Stomach (tissue), 9 donors: Measurements from ENCODE around the gene TYRO3. TPM values are rescaled to one million over a fixed set of nuclear protein-coding genes. Genes with fewer than 3 reads are reported as not detected.
A peak's percentile ranks its signal among the peaks of the same experiment; 100 is the strongest.

Experiments
- DNase-seq, 2 donors: peaks; one replicate each; pipeline versions ENCODE4 v3.0.0 to v3.0.0-alpha.2; 2013 to 2019
- H3K27ac ChIP-seq, 5 donors: fragments of 200-600 bp in 4 of 5; sonication (generic) in 4 of 5; one replicate each; pipeline ENCODE4 v1.5.1; 2013 to 2019; ENCODE audit warnings: mild to moderate bottlenecking in 1 of 5, moderate library complexity in 1 of 5
- H3K27me3 ChIP-seq, 3 donors: fragments of 200-600 bp; sonication (generic); one replicate each; pipeline ENCODE4 v1.5.1; 2017 to 2019; ENCODE audit warnings: mixed run types in 1 of 3
- H3K36me3 ChIP-seq, 4 donors: fragments of 200-600 bp; sonication (generic); 1 replicate in 3 of 4; 2 replicates in 1 of 4; pipeline ENCODE4 v1.5.1; 2016 to 2019
- H3K4me1 ChIP-seq, 4 donors: fragments of 200-600 bp; sonication (generic); one replicate each; pipeline ENCODE4 v1.5.1; 2016 to 2019
- H3K4me3 ChIP-seq, 4 donors: fragments of 200-600 bp; sonication (generic) in 3 of 4; one replicate each; pipeline ENCODE4 v1.5.1; 2016 to 2019; ENCODE audit warnings: mild to moderate bottlenecking in 1 of 4
- H3K9me3 ChIP-seq, 4 donors: fragments of 200-600 bp; sonication (generic); one replicate each; pipeline ENCODE4 v1.5.1; 2016 to 2019
- CTCF ChIP-seq, 7 experiments: fragments of 450-650 bp in 4 of 7; fragments of 200-600 bp in 3 of 7; sonication (generic) in 3 of 7; IDR thresholded peaks; one replicate each; pipeline ENCODE4 v1.5.1; 2016 to 2019; ENCODE audit warnings: antibody characterized with exemption in 7 of 7, control low read depth in 2 of 7, mild to moderate bottlenecking in 1 of 7
- EP300 ChIP-seq: sonication (generic); formaldehyde crosslinking; IDR thresholded peaks from one replicate; pipeline ENCODE4 v1.6.1; 2017; ENCODE audit warnings: antibody characterized with exemption
- POLR2A ChIP-seq, 4 donors: fragments of 450-650 bp; IDR thresholded peaks; one replicate each; pipeline ENCODE4 v1.6.1; 2016; ENCODE audit warnings: antibody characterized with exemption in 4 of 4, control low read depth in 2 of 4, mild to moderate bottlenecking in 1 of 4, moderate library complexity in 1 of 4
- POLR2AphosphoS5 ChIP-seq, 3 donors: sonication (generic); formaldehyde crosslinking; IDR thresholded peaks; one replicate each; pipeline ENCODE4 v1.6.1; 2016; ENCODE audit warnings: antibody characterized with exemption in 3 of 3
- WGBS, 5 donors: extraction: QIAGEN DNeasy Blood & Tissue Kit in 3 of 5; methylation state at CpG; one replicate each; pipeline versions ENCODE4 v1.1.5 to v1.1.7; 2013 to 2018; 5-methylcytosine and 5-hydroxymethylcytosine counted together
- intact Hi-C: fragments of 100-400 bp; cut with DNase I; formaldehyde crosslinking; loops from one replicate; pipeline ENCODE4 v1.15.1; 2023; ENCODE audit warnings: low total_unique reads
- polyA plus RNA-seq, 3 donors: library from polyadenylated mRNA; stranded (reverse); fragments of 200-250 nt; gene quantifications; one replicate each; pipeline ENCODE4 v1.2.3, GENCODE V29; 2013
- total RNA-seq, 5 donors: library from RNA; depleted of rRNA; stranded (reverse); fragments of >200 nt; gene quantifications; one replicate each; pipeline versions ENCODE4 v1.1.0 to v1.2.3, GENCODE V29; 2014 to 2016
- donor health status: healthy with polysubstance abuse.
- donor health status: Bipolar disorder and iron deficiency.
- donor health status: healthy.

The TYRO3 gene
- total and polyA plus RNA-seq, 8 donors = 0.89 to 16.9 (median 6.6) TPM

GRCh38 chr15:41530363-41530956 is 28.6 kb upstream of the TYRO3 start:
- Histone ChIP-seq H3K27ac (no peak overlapping the region), H3K4me1 (no peaks in the 10 kb centered on the region), H3K4me3 (no peak overlapping the region), H3K36me3 (peaks cover 67 to 100% (median 99%) of the 10 kb centered on the region in 4 donors), H3K27me3 (no peaks in the 10 kb centered on the region), H3K9me3 (no peaks in the 10 kb centered on the region)
- no peak for TF ChIP-seq POLR2A (IDR thresholded peaks at IDR 0.05)
- no peak for TF ChIP-seq POLR2AphosphoS5 (IDR thresholded peaks at IDR 0.05)
- no peak for TF ChIP-seq EP300
- TF ChIP-seq CTCF (IDR thresholded peaks at IDR 0.05) = no peak
- intact Hi-C loops = no loop called here
- WGBS, 5 donors = 81 to 91% (median 84%) methylated on average over 6 of the region's 6 CpGs
- DNase-seq = no peak

- intact Hi-C loops = no loop called here
- Histone ChIP-seq H3K27ac (no peak overlapping the region), H3K4me1 (no peaks in the 10 kb centered on the region), H3K9me3 (no peaks in the 10 kb centered on the region), H3K4me3 (no peak overlapping the region), H3K36me3 (peaks cover 23 to 68% (median 64%) of the 10 kb centered on the region in 4 donors), H3K27me3 (no peaks in the 10 kb centered on the region)
- no peak for TF ChIP-seq POLR2A (IDR thresholded peaks at IDR 0.05)
- DNase-seq = no peak
- WGBS, 5 donors = 88 to 96% (median 90%) methylated on average over 1 of the region's 1 CpG
Measured at GRCh38 chr15:41535544-41535943, 23.5 kb upstream of the TYRO3 start.

GRCh38 chr15:41536866-41537265 is 22.1 kb upstream of the TYRO3 start:
- TF ChIP-seq EP300 (no peak), POLR2AphosphoS5 (IDR thresholded peaks at IDR 0.05) (no peak), POLR2A (IDR thresholded peaks at IDR 0.05) (no peak), CTCF (IDR thresholded peaks at IDR 0.05) (no peak)
- no peaks in the 10 kb centered on the region for H3K9me3 ChIP-seq
- no peaks in the 10 kb centered on the region for H3K4me1 ChIP-seq
- H3K27ac ChIP-seq = no peak overlapping the region
- H3K36me3 ChIP-seq = peaks cover 20 to 55% (median 52%) of the 10 kb centered on the region in 4 donors
- no peak for DNase-seq
- WGBS, 5 donors = 88 to 95% (median 92%) methylated on average over 11 of the region's 11 CpGs
- intact Hi-C loops = no loop called here
- no peak overlapping the region for H3K4me3 ChIP-seq
- H3K27me3 ChIP-seq = no peaks in the 10 kb centered on the region

GRCh38 chr15:41543521-41543870 is 15.5 kb upstream of the TYRO3 start:
- DNase-seq = no peak
- H3K36me3 ChIP-seq = no peaks in the 10 kb centered on the region
- TF ChIP-seq POLR2AphosphoS5 (IDR thresholded peaks at IDR 0.05) = no peak
- TF ChIP-seq POLR2A (IDR thresholded peaks at IDR 0.05) = no peak
- H3K27ac ChIP-seq = peak overlapping the region; percentile 72 to 88 (median 78)
- peaks cover 10 to 23% (median 17%) of the 10 kb centered on the region in 4 donors for H3K4me1 ChIP-seq
- intact Hi-C loops = no loop called here
- no peaks in the 10 kb centered on the region for H3K27me3 ChIP-seq
- no peaks in the 10 kb centered on the region for H3K9me3 ChIP-seq
- H3K4me3 ChIP-seq = peak overlapping the region; percentile 80 to 95 (median 88)
- 2 to 6% (median 3%) methylated on average over 8 of the region's 8 CpGs for WGBS, 5 donors

- intact Hi-C loops = no loop called here
- H3K27me3 ChIP-seq = no peaks in the 10 kb centered on the region
- H3K9me3 ChIP-seq = no peaks in the 10 kb centered on the region
- H3K27ac ChIP-seq = peak overlapping the region in 4 of 5 donors; percentile 76 to 88 (median 81)
- 53 to 69% (median 66%) methylated on average over 11 to 15 of the region's 15 CpGs for WGBS, 5 donors
- peaks cover 10 to 23% (median 17%) of the 10 kb centered on the region in 4 donors for H3K4me1 ChIP-seq
- TF ChIP-seq POLR2AphosphoS5 (IDR thresholded peaks at IDR 0.05) (no peak), POLR2A (IDR thresholded peaks at IDR 0.05) (no peak), CTCF (IDR thresholded peaks at IDR 0.05) (no peak), EP300 (no peak)
- peak overlapping the region; percentile 80 to 95 (median 88) for H3K4me3 ChIP-seq
- peak in 1 of 2 donors; percentile 42 for DNase-seq
- no peaks in the 10 kb centered on the region for H3K36me3 ChIP-seq
Measured at GRCh38 chr15:41544650-41545015, 14.4 kb upstream of the TYRO3 start.
